ENCODE measurements around the gene LNX1. TPM values are rescaled to one million over a fixed set of nuclear protein-coding genes. Genes with fewer than 3 reads are reported as not detected.

LNX1 gene
- total RNA-seq, 4 donors from 2014 or later: 18.4 to 55.3 (median 31.9) TPM

GRCh38 chr4:53592686-53593501, 1.6 kb upstream of the LNX1 start:
- H3K36me3 ChIP-seq: no peaks in the 10 kb centered on the region
- peak overlapping the region in 3 of 4 donors; percentile 1 to 52 (median 37) for H3K4me3 ChIP-seq
- TF ChIP-seq POLR2A (IDR thresholded peaks at IDR 0.05) (peak in 1 of 2 donors; percentile 8), CTCF (IDR thresholded peaks at IDR 0.05) (no peak)
- peaks cover 0 to 5% (median 0%) of the 10 kb centered on the region in 4 donors for H3K4me1 ChIP-seq
- H3K9me3 ChIP-seq: no peaks in the 10 kb centered on the region
- DNase-seq: peak in 2 of 3 donors; percentile 76 to 79
- H3K27me3 ChIP-seq: no peaks in the 10 kb centered on the region
- H3K27ac ChIP-seq: peak overlapping the region in 3 of 4 donors; percentile 45 to 88 (median 72)

- peaks cover 0 to 5% (median 0%) of the 10 kb centered on the region in 4 donors for H3K4me1 ChIP-seq
- DNase-seq: peak in 1 of 3 donors; percentile 73
- H3K27me3 ChIP-seq: no peaks in the 10 kb centered on the region
- H3K27ac ChIP-seq: peak overlapping the region in 3 of 4 donors; percentile 45 to 88 (median 72)
- H3K36me3 ChIP-seq: no peaks in the 10 kb centered on the region
- TF ChIP-seq POLR2A (IDR thresholded peaks at IDR 0.05): peak in 1 of 2 donors; percentile 11
- TF ChIP-seq CTCF (IDR thresholded peaks at IDR 0.05): no peak
- H3K9me3 ChIP-seq: no peaks in the 10 kb centered on the region
- peak overlapping the region in 2 of 4 donors; percentile 52 to 54 for H3K4me3 ChIP-seq
These were observed 836 bp upstream of the LNX1 start for GRCh38 chr4:53592122-53592521.

GRCh38 chr4:53590187-53590586, 1.1 kb downstream of the LNX1 start:
- H3K9me3 ChIP-seq: no peaks in the 10 kb centered on the region
- TF ChIP-seq CTCF (IDR thresholded peaks at IDR 0.05) (no peak), POLR2A (IDR thresholded peaks at IDR 0.05) (no peak)
- H3K27ac ChIP-seq: peak overlapping the region in 3 of 4 donors; percentile 8 to 72 (median 64)
- no peak for DNase-seq
- H3K36me3 ChIP-seq: no peaks in the 10 kb centered on the region
- peak overlapping the region in 3 of 4 donors; percentile 28 to 54 (median 52) for H3K4me3 ChIP-seq
- H3K27me3 ChIP-seq: no peaks in the 10 kb centered on the region
- peaks cover 0 to 5% (median 0%) of the 10 kb centered on the region in 4 donors for H3K4me1 ChIP-seq

- Histone ChIP-seq H3K36me3 (no peaks in the 10 kb centered on the region), H3K9me3 (no peaks in the 10 kb centered on the region), H3K4me3 (peak overlapping the region in 2 of 4 donors; percentile 52 to 54), H3K4me1 (peaks cover 0 to 5% (median 0%) of the 10 kb centered on the region in 4 donors), H3K27me3 (no peaks in the 10 kb centered on the region), H3K27ac (no peak overlapping the region)
- DNase-seq: no peak
- TF ChIP-seq POLR2A (IDR thresholded peaks at IDR 0.05) (peak in 1 of 2 donors; percentile 7), CTCF (IDR thresholded peaks at IDR 0.05) (no peak)
These were observed 1.8 kb downstream of the LNX1 start for GRCh38 chr4:53589511-53589910.

DNA sequence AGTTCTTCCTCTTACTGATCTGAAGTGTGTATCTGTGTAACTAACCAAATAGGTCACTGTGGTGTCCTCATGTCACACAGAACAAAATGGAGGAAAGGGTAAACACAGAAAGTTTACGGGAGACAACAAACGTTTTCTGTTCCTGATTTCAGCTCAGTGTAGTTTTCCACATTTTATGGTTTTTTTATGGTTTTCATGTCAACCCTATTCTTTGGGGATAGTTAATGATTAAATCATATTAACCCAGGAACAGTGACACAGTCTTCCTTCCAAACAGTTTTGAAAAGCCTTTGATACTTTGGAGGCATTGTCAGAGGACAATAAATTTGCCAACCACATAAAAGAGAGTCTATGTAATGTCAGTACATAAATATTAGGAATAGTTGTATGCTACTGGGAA, 4.2 kb downstream of the LNX1 start:
- Histone ChIP-seq H3K4me1 (peaks cover 0 to 4% (median 0%) of the 10 kb centered on the region in 4 donors), H3K27ac (no peak overlapping the region), H3K36me3 (no peaks in the 10 kb centered on the region), H3K27me3 (no peaks in the 10 kb centered on the region), H3K4me3 (no peak overlapping the region), H3K9me3 (no peaks in the 10 kb centered on the region)
- DNase-seq: no peak
- no peak for TF ChIP-seq POLR2A (IDR thresholded peaks at IDR 0.05)
- no peak for TF ChIP-seq CTCF (IDR thresholded peaks at IDR 0.05)
